Mucosa of descending colon (tissue), 3 donors: ENCODE data around the gene TRDMT1. TPM values are rescaled to one million over a fixed set of nuclear protein-coding genes. Genes with fewer than 3 reads are reported as not detected.
A peak's percentile ranks its signal among the peaks of the same experiment; 100 is the strongest.

ENCODE experiments used
- ATAC-seq: fragments of 200-7000 bp; cut with Tn5 transposase; one replicate; pipeline ENCODE4 v1.9.1; 2020; ENCODE audit warnings: mild to moderate bottlenecking, moderate library complexity
- DNase-seq, 3 donors: peaks; one replicate each; pipeline ENCODE4 v3.0.0-alpha.2; 2020
- H3K36me3 ChIP-seq: fragments of 200-600 bp; one replicate; pipeline ENCODE4 v1.8.0; 2021; ENCODE audit warnings: low read depth, mild to moderate bottlenecking
- H3K4me1 ChIP-seq: fragments of 200-600 bp; one replicate; pipeline ENCODE4 v1.8.0; 2021; ENCODE audit warnings: low read depth, mild to moderate bottlenecking
- H3K4me3 ChIP-seq: fragments of 200-600 bp; one replicate; pipeline ENCODE4 v1.8.0; 2021; ENCODE audit warnings: mild to moderate bottlenecking
- H3K9me3 ChIP-seq: fragments of 200-600 bp; one replicate; pipeline ENCODE4 v1.8.0; 2021; ENCODE audit warnings: mild to moderate bottlenecking
- CTCF ChIP-seq: fragments of 200-600 bp; IDR thresholded peaks from one replicate; pipeline ENCODE4 v1.8.0; 2022; ENCODE audit warnings: antibody characterized with exemption, mild to moderate bottlenecking
- intact Hi-C, 2 donors: fragments of 100-400 bp; cut with DNase I in 1 of 2; cut with micrococcal nuclease in 1 of 2; formaldehyde crosslinking; loops; one replicate each; pipeline versions ENCODE4 v1.11.0 to v1.11.1; 2022; cut with DNase I, micrococcal nuclease
- total RNA-seq, 3 donors: library from RNA; stranded (reverse); fragmentation: NEBNext Ultra II Directional in 2 of 3; extraction: Animal tissue kit (Norgen Biotek cat#: 25700) in 2 of 3; gene quantifications; one replicate each; pipeline versions ENCODE4 v1.2.1 to v1.2.4, GENCODE V29; 2021 to 2023
- donor health status: DM: no; HTN: no; CAD: no; lungs with moderate emphysema.
- donor health status: DM: no; HTN: no; CAD: no.
- donor health status: DM: no; HTN: yes; CAD: no.

The TRDMT1 gene
- total RNA-seq, 3 donors from 2014 or later = 4.7 to 7.8 (median 7.4) TPM

GRCh38 chr10:17234431-17234945 is 33.0 kb upstream of the TRDMT1 start:
- ATAC-seq (no peak), DNase-seq (no peak)
- Histone ChIP-seq H3K36me3 (peaks cover 5% of the 10 kb centered on the region), H3K4me1 (peaks cover 37% of the 10 kb centered on the region), H3K4me3 (no peak overlapping the region), H3K9me3 (no peaks in the 10 kb centered on the region)
- intact Hi-C loops = no loop called here
- no peak for TF ChIP-seq CTCF

DNA sequence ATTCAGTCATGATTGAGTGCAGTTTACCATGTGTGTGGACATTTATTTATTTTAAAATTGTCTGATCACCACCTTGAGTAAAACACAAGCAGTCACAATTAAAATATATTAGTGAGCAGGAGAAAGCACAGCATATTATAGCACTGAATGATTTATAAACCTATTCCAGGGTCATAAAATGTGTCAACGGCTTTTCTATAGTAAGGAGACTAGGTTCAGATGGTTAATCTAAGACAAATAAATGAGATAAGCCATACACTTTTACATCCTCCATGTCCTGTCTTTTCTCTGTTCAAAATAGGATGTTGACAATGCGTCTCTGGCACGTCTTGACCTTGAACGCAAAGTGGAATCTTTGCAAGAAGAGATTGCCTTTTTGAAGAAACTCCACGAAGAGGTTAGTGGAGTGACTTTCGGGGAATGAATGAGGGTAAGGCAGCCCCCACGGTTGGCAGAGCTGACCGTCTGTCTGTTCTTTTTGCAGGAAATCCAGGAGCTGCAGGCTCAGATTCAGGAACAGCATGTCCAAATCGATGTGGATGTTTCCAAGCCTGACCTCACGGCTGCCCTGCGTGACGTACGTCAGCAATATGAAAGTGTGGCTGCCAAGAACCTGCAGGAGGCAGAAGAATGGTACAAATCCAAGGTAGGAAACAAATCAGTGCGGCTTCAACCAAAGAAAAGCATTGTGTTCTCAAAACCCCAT is 32.0 kb upstream of the TRDMT1 start:
- peak; percentile 6 for ATAC-seq
- peak in 1 of 3 donors; percentile 55 for DNase-seq

DNA sequence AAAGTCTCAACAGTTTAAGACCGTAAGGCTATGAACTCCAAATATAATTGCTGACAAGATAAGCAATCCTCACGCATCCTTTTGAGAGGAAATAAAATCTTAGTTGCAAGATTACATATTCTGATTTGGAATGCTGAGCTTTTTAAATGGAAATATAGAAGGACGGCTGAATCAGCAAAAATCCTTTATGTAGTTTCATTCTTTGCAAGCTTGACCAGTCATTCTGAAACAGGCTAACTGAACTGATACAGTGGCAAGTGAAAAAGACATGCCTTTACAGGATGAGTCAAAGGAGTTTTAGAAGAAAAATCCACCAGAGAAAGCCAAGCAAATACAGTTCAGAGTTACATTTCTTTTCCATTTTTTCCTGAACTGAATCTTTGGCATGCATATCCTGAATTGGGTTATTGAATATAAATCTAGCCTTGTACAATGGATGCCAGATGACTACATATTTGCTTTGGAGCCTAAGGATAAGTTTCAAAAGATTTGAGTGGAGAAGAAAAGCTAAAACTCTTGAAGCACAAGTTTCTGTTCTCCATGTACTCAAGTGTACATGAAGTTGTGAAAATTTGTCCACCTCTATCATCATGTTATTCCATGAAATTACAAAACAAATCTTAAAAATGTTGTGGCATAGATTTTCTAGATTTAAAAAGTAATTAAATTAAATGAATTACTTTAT is 30.9 kb upstream of the TRDMT1 start:
- TF ChIP-seq CTCF = no peak
- Histone ChIP-seq H3K4me3 (no peak overlapping the region), H3K36me3 (peaks cover 5% of the 10 kb centered on the region), H3K9me3 (no peaks in the 10 kb centered on the region), H3K4me1 (peaks cover 39% of the 10 kb centered on the region)
- intact Hi-C loops = no loop called here
- DNase-seq (no peak), ATAC-seq (no peak)

More for the DNA sequence above, 32.0 kb upstream of the TRDMT1 start:
- intact Hi-C loops = no loop called here
- peaks cover 5% of the 10 kb centered on the region for H3K36me3 ChIP-seq
- no peak overlapping the region for H3K4me3 ChIP-seq
- peaks cover 39% of the 10 kb centered on the region for H3K4me1 ChIP-seq
- no peaks in the 10 kb centered on the region for H3K9me3 ChIP-seq
- TF ChIP-seq CTCF = no peak

DNA sequence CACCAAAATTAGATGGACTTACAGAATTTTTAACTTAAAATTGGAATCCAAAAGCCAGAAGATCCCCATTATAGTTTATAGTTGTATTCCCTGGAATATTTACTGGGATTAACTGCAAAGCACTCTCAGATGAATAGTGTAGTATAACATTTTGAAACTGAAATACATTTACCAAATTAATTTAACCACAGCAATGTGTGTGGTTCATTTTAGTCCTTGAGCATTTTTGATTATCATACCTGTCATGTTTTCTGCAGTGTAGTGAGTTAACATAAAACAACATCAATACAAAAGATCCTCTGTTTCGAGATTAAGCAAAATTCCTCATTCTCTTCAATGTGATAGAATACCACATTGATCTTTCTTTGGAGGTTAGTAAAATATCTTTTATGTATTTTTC is 30.3 kb upstream of the TRDMT1 start:
- H3K9me3 ChIP-seq = no peaks in the 10 kb centered on the region
- H3K4me1 ChIP-seq = peaks cover 39% of the 10 kb centered on the region
- intact Hi-C loops = no loop called here
- peaks cover 1% of the 10 kb centered on the region for H3K36me3 ChIP-seq
- DNase-seq = no peak
- no peak for TF ChIP-seq CTCF
- no peak overlapping the region for H3K4me3 ChIP-seq
- no peak for ATAC-seq

DNA sequence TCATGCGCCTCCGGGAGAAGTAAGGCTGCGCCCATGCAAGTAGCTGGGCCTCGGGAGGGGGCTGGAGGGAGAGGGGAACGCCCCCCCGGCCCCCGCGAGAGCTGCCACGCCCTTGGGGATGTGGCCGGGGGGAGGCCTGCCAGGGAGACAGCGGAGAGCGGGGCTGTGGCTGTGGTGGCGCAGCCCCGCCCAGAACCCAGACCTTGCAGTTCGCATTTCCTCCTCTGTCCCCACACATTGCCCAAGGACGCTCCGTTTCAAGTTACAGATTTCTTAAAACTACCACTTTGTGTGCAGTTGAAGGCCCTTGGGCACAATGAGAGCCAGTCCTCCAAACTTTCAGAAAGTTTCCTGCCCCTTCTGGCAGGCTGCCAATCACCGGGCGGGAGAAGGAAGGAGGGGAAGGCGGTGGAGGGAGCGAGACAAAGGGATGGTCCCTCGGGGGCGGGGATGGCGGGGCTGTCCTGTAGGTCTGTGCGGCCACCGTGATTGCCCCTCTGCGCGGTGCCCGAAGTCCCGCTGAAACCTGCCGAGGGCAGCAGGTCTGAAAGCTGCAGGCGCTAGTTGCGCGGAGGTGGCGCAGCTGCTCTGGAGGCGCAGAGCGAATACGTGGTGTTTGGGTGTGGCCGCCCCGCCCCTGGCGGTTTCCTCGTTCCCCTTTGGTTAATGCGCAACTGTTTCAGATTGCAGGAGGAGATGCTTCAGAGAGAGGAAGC is 28.7 kb upstream of the TRDMT1 start:
- H3K4me1 ChIP-seq = peaks cover 39% of the 10 kb centered on the region
- H3K4me3 ChIP-seq = peak overlapping the region; percentile 71
- DNase-seq (peak; percentile 93 to 96 (median 95)), ATAC-seq (peak; percentile 80)
- TF ChIP-seq CTCF = no peak
- intact Hi-C loops = no loop called here
- no peaks in the 10 kb centered on the region for H3K9me3 ChIP-seq
- no peaks in the 10 kb centered on the region for H3K36me3 ChIP-seq
